GM10248 (cell line): ENCODE measurements around the gene CLRN2.

Experiments
- CTCF ChIA-PET: fragments of 300-600 bp; sonication (Branson Sonifier 250); formaldehyde crosslinking; extraction: SDS; loops from one replicate; lab custom pipeline; 2021; ENCODE audit warnings: antibody characterized with exemption; lab: Yijun Ruan, JAX
- POLR2A ChIA-PET: fragments of 350-650 bp; sonication (Branson Sonifier 250); formaldehyde crosslinking; extraction: SDS; loops from one replicate; lab custom pipeline; 2020; ENCODE audit warnings: antibody characterized with exemption; lab: Yijun Ruan, JAX
- DNase-seq: peaks from one replicate; pipeline ENCODE4 v3.0.0; 2012; ENCODE audit errors: extremely low spot score
- TF ChIP-seq, protein P1 (sequence below): IDR thresholded peaks from 2 replicates; pipeline ENCODE4 v1.5.1; 2012; ENCODE audit warnings: mild to moderate bottlenecking, low read depth; ENCODE audit errors: extremely low read depth, missing control alignments, control extremely low read depth

Gene CLRN2

DNA sequence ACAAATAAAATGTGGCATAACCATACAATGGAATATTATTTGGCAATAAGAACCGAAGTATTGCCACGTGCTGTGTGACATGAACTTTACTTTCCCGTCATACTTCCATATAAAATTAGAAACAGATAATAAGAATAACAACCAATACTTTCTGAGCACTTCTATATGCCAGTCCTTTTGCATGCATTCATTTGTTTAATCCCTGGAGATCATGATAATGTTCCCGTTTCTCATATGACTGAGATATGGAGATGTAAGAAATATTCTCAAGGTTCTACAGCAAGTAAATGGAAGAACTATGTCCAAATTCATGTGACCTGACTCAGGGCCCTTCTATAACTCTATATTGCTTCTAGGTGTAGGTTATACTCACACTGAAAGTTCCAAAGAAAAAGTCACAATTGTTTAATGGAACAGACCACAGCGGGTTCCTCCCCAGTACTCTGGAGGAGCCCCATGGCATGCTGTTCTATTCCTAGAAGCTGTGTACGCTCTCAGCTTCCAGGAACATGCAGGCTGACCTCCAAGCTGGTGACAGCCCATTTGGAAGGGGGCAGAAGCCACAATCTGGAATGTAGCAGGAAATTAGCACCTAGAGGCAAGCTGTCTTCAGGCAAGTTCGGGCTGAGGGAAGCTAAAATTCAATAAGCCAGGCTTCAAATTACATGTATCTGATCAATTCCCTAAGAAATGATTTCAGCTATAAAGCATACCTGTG, 34.6 kb upstream of the CLRN2 start:
- no peak for DNase-seq
- ChIA-PET CTCF (interaction anchor here (2.1 kb wide), 1 partner anchor 8 kb away, joined by 10 read pairs; no protein-coding TSS in a partner anchor), POLR2A (no interaction called here)
- TF ChIP-seq, protein P1, sequence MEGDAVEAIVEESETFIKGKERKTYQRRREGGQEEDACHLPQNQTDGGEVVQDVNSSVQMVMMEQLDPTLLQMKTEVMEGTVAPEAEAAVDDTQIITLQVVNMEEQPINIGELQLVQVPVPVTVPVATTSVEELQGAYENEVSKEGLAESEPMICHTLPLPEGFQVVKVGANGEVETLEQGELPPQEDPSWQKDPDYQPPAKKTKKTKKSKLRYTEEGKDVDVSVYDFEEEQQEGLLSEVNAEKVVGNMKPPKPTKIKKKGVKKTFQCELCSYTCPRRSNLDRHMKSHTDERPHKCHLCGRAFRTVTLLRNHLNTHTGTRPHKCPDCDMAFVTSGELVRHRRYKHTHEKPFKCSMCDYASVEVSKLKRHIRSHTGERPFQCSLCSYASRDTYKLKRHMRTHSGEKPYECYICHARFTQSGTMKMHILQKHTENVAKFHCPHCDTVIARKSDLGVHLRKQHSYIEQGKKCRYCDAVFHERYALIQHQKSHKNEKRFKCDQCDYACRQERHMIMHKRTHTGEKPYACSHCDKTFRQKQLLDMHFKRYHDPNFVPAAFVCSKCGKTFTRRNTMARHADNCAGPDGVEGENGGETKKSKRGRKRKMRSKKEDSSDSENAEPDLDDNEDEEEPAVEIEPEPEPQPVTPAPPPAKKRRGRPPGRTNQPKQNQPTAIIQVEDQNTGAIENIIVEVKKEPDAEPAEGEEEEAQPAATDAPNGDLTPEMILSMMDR = no peak

DNA sequence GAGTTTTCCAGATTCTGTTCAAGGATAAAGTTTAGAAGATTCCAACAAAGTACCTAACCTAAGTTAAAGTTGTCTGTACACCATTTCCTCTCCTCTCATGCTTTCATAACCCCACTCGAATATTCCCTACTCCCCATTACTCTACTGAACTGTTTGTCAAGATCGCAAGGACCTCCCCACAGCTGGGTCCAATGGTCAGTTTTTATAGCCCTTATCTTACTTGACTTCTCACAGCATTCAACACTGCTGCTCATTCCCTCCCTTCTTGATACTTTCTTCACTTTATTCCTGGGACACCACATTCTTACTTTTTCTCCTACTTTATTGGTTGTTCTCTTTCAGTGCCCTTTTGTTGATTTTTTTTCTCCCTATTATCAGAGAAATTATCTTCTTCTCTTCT, 34.0 kb upstream of the CLRN2 start:
- no peak for DNase-seq
- POLR2A ChIA-PET = no interaction called here
- CTCF ChIA-PET = interaction anchor here (2.1 kb wide), 1 partner anchor 9 kb away, joined by 10 read pairs; no protein-coding TSS in a partner anchor
- TF ChIP-seq, protein P1 = no peak

DNA sequence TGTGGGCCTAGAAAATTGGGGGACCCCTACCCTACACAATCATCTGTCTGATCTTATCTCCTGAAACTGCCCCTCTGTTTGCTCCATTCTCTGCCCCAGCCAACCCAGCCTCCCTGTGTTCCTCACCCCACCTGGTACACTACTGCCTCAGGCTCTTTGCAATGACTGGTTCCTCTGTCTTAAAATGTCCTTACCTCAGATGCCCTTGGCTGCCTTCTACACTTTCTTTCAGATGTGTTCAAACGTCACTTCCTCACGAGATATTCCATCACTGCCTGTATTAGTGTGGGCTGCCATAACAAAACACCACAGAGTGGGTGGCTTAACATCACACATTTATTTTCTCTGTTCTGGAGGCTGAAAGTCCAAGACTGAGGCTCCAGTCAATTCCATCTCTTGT, 32.2 kb upstream of the CLRN2 start:
- DNase-seq = no peak
- TF ChIP-seq, protein P1 = no peak
- ChIA-PET CTCF (no interaction called here), POLR2A (no interaction called here)

DNA sequence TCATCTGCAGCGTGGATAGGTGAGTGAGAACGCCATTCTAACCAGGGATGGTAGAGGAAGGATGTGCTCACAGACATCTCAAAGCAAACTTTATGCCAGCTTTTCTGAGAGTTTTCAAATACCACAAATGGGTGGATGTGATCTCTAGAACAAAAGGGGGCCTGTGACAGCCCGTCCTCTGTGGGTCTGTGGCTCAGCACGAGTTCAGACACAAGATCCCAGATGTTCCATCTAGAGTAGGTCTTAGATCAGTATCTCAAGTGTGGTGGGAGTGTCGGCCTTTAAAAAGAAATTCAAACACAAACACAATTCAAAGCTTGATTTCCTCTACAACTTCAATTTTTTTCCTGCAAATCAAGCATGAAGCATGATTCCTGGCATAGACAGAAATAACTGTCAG, 25.8 kb upstream of the CLRN2 start:
- DNase-seq = no peak
- ChIA-PET CTCF (interaction anchor here (1.5 to 1.8 kb wide), 2 partner anchors 18 to 20 kb away, joined by 3 to 6 read pairs; no protein-coding TSS in a partner anchor), POLR2A (no interaction called here)
- TF ChIP-seq, protein P1 = no peak

DNA sequence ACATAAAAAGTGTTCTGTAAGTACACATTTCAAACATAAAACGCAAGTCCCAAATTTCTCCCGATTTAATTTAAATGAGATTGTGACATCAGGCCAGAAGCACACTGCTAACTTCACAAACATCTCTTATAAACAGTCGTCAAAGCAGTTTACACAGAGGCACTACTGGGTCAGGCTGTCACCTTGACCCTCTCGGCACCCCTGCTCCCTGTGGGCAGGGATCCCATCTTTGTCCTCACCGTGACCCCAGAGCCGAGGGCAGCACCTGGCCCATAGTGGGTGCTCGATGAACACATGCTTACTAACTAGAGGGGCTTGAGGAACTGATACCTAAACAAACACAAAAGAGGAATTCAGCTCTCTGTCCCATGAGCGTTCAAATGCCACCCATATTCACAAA, 25.2 kb upstream of the CLRN2 start:
- TF ChIP-seq, protein P1 = no peak
- ChIA-PET POLR2A (no interaction called here), CTCF (interaction anchor here (1.5 to 1.8 kb wide), 2 partner anchors 18 to 21 kb away, joined by 3 to 6 read pairs; no protein-coding TSS in a partner anchor)
- DNase-seq = no peak

DNA sequence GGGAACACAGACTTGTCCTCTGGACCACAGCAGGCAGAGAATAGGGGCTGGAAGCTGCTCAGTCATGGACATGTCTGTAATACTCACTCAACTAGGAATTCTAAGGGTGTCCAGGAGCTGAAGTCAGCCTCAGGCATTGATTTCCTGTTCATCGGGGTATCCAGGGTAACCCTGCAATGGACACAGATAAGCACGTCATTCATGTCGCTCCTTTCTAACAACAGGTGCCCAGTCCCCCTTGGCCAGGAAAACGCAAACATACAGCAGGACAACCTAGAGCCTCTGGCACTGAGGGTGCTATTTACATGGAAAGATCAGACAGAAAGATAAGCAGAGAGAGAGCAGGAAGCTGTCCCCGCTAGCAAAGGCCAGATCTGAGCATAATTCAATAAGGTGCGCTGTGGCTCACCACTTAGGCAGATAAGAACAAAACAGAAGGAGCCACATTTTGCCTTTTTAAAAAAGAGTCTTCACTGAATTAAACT, 24.3 kb upstream of the CLRN2 start:
- TF ChIP-seq, protein P1 = no peak
- no peak for DNase-seq
- ChIA-PET CTCF (no interaction called here), POLR2A (no interaction called here)
